HepG2 (cell line): Measurements from ENCODE around the gene ATP6V1C2. TPM values are rescaled to one million over a fixed set of nuclear protein-coding genes. Genes with fewer than 3 reads are reported as not detected.

Source experiments
- BCL6 ChIP-seq: IDR thresholded peaks from 2 replicates; pipeline ENCODE4 v1.6.1; 2016; ENCODE audit warnings: missing genetic modification reagents, missing compliant biosample characterization
- ESRRA ChIP-seq: sonication (generic); formaldehyde crosslinking; IDR thresholded peaks from 2 replicates; pipeline ENCODE4 v1.5.1; 2020; ENCODE audit warnings: mild to moderate bottlenecking, low read depth, missing genetic modification reagents
- LBX2 ChIP-seq: sonication (generic); formaldehyde crosslinking; IDR thresholded peaks from 2 replicates; pipeline ENCODE4 v1.5.0; 2020; ENCODE audit warnings: missing genetic modification reagents, mild to moderate bottlenecking, borderline replicate concordance
- NR2C2 ChIP-seq: sonication (generic); formaldehyde crosslinking; IDR thresholded peaks from 2 replicates; pipeline ENCODE4 v1.4.0; 2020; ENCODE audit warnings: missing genetic modification reagents, mild to moderate bottlenecking, moderate library complexity, borderline replicate concordance
- PHB2 ChIP-seq: fragments of 450-650 bp; IDR thresholded peaks from 2 replicates; pipeline ENCODE4 v1.6.1; 2018; ENCODE audit not compliant: partially characterized antibody
- PRPF4 ChIP-seq: fragments of 200-400 bp; formaldehyde crosslinking; IDR thresholded peaks from 2 replicates; pipeline ENCODE4 v1.6.1; 2016; ENCODE audit warnings: low read length, low read depth; ENCODE audit not compliant: poor library complexity, severe bottlenecking
- SALL1 ChIP-seq: sonication (generic); formaldehyde crosslinking; IDR thresholded peaks from 2 replicates; pipeline ENCODE4 v1.8.0; 2022; ENCODE audit warnings: mild to moderate bottlenecking, missing genetic modification reagents
- SMARCC2 ChIP-seq: fragments of 450-650 bp; IDR thresholded peaks from 2 replicates; pipeline ENCODE4 v1.6.1; 2017; ENCODE audit warnings: antibody characterized with exemption, mild to moderate bottlenecking
- ZNF180 ChIP-seq: sonication (generic); formaldehyde crosslinking; IDR thresholded peaks from 2 replicates; pipeline ENCODE4 v1.4.0; 2020; ENCODE audit warnings: low read depth, missing genetic modification reagents, borderline replicate concordance
- ZNF224 ChIP-seq: sonication (generic); formaldehyde crosslinking; IDR thresholded peaks from 2 replicates; pipeline ENCODE4 v1.5.0; 2020; ENCODE audit warnings: mild to moderate bottlenecking, missing genetic modification reagents
- ZNF282 ChIP-seq: fragments of 450-650 bp; IDR thresholded peaks from 2 replicates; pipeline ENCODE4 v1.6.1; 2018; ENCODE audit not compliant: partially characterized antibody
- ZNF383 ChIP-seq: sonication (generic); formaldehyde crosslinking; IDR thresholded peaks from 2 replicates; pipeline ENCODE4 v1.4.0; 2020; ENCODE audit warnings: missing genetic modification reagents, mild to moderate bottlenecking, borderline replicate concordance
- ZNF460 ChIP-seq: sonication (generic); formaldehyde crosslinking; IDR thresholded peaks from 2 replicates; pipeline ENCODE4 v1.5.1; 2020; ENCODE audit warnings: missing genetic modification reagents, mild to moderate bottlenecking, borderline replicate concordance
- ZNF709 ChIP-seq: sonication (generic); formaldehyde crosslinking; IDR thresholded peaks from 2 replicates; pipeline ENCODE4 v1.5.0; 2020; ENCODE audit warnings: mild to moderate bottlenecking, missing genetic modification reagents
- ZUFSP ChIP-seq: sonication (generic); formaldehyde crosslinking; IDR thresholded peaks from 2 replicates; pipeline ENCODE4 v1.9.0; 2021; ENCODE audit warnings: missing genetic modification reagents, mild to moderate bottlenecking, borderline replicate concordance
- polyA plus RNA-seq, 8 experiments: library from polyadenylated mRNA; depleted of rRNA in 3 of 8; stranded (reverse) in 7 of 8; unstranded in 1 of 8; fragments of >200 nt; fragmentation: Illumina TruSeq in 4 of 8; extraction: Trizol in 4 of 8; gene quantifications; 2 replicates each; pipeline versions ENCODE4 v1.2.1 to v1.2.3, GENCODE V29; 2011 to 2016; ENCODE audit warnings: low read depth in 4 of 8, missing spikeins in 1 of 8, mixed read lengths in 1 of 8; ENCODE audit not compliant: insufficient read depth in 1 of 8
- total RNA-seq, 5 experiments: library from RNA; depleted of rRNA; stranded (reverse); fragments of >200 nt; fragmentation: Illumina TruSeq; extraction: Trizol; gene quantifications; 2 replicates each; pipeline ENCODE4 v1.2.3, GENCODE V29; 2016; ENCODE audit warnings: low read depth in 1 of 5
- TF ChIP-seq, protein P1 (sequence below), 2 experiments: sonication (generic) in 1 of 2; formaldehyde crosslinking in 1 of 2; IDR thresholded peaks; 2 replicates each; pipeline versions ENCODE4 v1.6.1 to v1.9.0; 2014 to 2022; ENCODE audit warnings: antibody characterized with exemption in 1 of 2, borderline replicate concordance in 1 of 2, inconsistent platforms in 1 of 2, low read depth in 1 of 2, missing genetic modification reagents in 1 of 2
- TF ChIP-seq, protein P2 (sequence below): sonication (generic); formaldehyde crosslinking; IDR thresholded peaks from 2 replicates; pipeline ENCODE4 v1.9.0; 2022; ENCODE audit warnings: low read depth, missing genetic modification reagents
- TF ChIP-seq, protein P3 (sequence below): sonication (generic); formaldehyde crosslinking; IDR thresholded peaks from 2 replicates; pipeline ENCODE4 v1.5.0; 2020; ENCODE audit warnings: mild to moderate bottlenecking, low read depth, missing genetic modification reagents, borderline replicate concordance

The ATP6V1C2 gene
- total and polyA plus RNA-seq, 2 of the 13 experiments (the other 11 are each of a cell fraction or from before 2014, with no cell fraction given) = 0.04 to 0.29 TPM

GRCh38 chr2:10832203-10832936 is 110.9 kb downstream of the ATP6V1C2 start (continued):
- TF ChIP-seq, protein P1, sequence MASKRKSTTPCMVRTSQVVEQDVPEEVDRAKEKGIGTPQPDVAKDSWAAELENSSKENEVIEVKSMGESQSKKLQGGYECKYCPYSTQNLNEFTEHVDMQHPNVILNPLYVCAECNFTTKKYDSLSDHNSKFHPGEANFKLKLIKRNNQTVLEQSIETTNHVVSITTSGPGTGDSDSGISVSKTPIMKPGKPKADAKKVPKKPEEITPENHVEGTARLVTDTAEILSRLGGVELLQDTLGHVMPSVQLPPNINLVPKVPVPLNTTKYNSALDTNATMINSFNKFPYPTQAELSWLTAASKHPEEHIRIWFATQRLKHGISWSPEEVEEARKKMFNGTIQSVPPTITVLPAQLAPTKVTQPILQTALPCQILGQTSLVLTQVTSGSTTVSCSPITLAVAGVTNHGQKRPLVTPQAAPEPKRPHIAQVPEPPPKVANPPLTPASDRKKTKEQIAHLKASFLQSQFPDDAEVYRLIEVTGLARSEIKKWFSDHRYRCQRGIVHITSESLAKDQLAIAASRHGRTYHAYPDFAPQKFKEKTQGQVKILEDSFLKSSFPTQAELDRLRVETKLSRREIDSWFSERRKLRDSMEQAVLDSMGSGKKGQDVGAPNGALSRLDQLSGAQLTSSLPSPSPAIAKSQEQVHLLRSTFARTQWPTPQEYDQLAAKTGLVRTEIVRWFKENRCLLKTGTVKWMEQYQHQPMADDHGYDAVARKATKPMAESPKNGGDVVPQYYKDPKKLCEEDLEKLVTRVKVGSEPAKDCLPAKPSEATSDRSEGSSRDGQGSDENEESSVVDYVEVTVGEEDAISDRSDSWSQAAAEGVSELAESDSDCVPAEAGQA (IDR thresholded peaks at IDR 0.05; ENCODE audit: low read depth) = no peak
- TF ChIP-seq, protein P1 (CRISPR knock-in tag; IDR thresholded peaks at IDR 0.05; ENCODE audit: borderline replicate concordance) = no peak
- peak; percentile 59 for TF ChIP-seq SALL1 (CRISPR knock-in tag)
- TF ChIP-seq ESRRA = no peak
- no peak for TF ChIP-seq ZNF180 (CRISPR knock-in tag)
- TF ChIP-seq PHB2 = no peak
- no peak for TF ChIP-seq ZNF224 (CRISPR knock-in tag)
- TF ChIP-seq PRPF4 = no peak
- TF ChIP-seq ZUFSP (CRISPR knock-in tag) = no peak
- no peak for TF ChIP-seq ZNF460 (CRISPR knock-in tag)
- no peak for TF ChIP-seq SMARCC2
- TF ChIP-seq NR2C2 = no peak
- TF ChIP-seq LBX2 (CRISPR knock-in tag) = no peak
- TF ChIP-seq, protein P2, sequence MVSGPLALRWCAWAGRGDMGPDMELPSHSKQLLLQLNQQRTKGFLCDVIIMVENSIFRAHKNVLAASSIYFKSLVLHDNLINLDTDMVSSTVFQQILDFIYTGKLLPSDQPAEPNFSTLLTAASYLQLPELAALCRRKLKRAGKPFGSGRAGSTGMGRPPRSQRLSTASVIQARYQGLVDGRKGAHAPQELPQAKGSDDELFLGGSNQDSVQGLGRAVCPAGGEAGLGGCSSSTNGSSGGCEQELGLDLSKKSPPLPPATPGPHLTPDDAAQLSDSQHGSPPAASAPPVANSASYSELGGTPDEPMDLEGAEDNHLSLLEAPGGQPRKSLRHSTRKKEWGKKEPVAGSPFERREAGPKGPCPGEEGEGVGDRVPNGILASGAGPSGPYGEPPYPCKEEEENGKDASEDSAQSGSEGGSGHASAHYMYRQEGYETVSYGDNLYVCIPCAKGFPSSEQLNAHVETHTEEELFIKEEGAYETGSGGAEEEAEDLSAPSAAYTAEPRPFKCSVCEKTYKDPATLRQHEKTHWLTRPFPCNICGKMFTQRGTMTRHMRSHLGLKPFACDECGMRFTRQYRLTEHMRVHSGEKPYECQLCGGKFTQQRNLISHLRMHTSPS = no peak
- TF ChIP-seq ZNF709 (CRISPR knock-in tag) = no peak
- TF ChIP-seq, protein P3, sequence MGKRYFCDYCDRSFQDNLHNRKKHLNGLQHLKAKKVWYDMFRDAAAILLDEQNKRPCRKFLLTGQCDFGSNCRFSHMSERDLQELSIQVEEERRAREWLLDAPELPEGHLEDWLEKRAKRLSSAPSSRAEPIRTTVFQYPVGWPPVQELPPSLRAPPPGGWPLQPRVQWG = no peak
- no peak for TF ChIP-seq ZNF383
- TF ChIP-seq BCL6 (CRISPR knock-in tag) = no peak
- no peak for TF ChIP-seq ZNF282
